Stimulated activated CD4-positive, alpha-beta T cell treated with anti-CD3 and anti-CD28 coated beads, Interleukin-1b, Interleukin-23, amount 100 ng/mL, for 24 hours (primary cell): ENCODE data around the gene TRUB1.
"Not testable (repeated sequence)": the region's sequence is repeated elsewhere in the genome, so short reads cannot be mapped to it uniquely, and the experiment has no call there.

Source experiments
- DNase-seq, 4 experiments: peaks; one replicate each; pipeline ENCODE4 v3.0.0-alpha.2; 2020; ENCODE audit warnings: low read depth in 4 of 4, low spot score in 1 of 4

The TRUB1 gene

GRCh38 chr10:114937962-114938855 is at the start of gene TRUB1:
TSS of gene TRUB1 (plus strand) at chr10:114938195. CDS start at chr10:114938254, 59 bp downstream.
- peak; percentile 70 to 83 (median 78) for DNase-seq

- DNase-seq, result no peak
Measured at GRCh38 chr10:114893251-114893650, 44.7 kb upstream of the TRUB1 start.

- no peak for DNase-seq
Measured at GRCh38 chr10:114894911-114895310, 43.1 kb upstream of the TRUB1 start.

GRCh38 chr10:114897011-114897410 is 41.0 kb upstream of the TRUB1 start:
- DNase-seq, result not testable (repeated sequence)

- no peak for DNase-seq
Measured at GRCh38 chr10:114897593-114897992, 40.4 kb upstream of the TRUB1 start.

GRCh38 chr10:114899982-114900381 is 38.0 kb upstream of the TRUB1 start:
- DNase-seq, result no peak

- DNase-seq, result no peak
Measured at GRCh38 chr10:114900658-114901057, 37.3 kb upstream of the TRUB1 start.

GRCh38 chr10:114902151-114902550 is 35.8 kb upstream of the TRUB1 start:
- DNase-seq, result no peak

GRCh38 chr10:114905450-114905849 is 32.5 kb upstream of the TRUB1 start:
- DNase-seq, result no peak

- DNase-seq, result no peak
Measured at GRCh38 chr10:114906981-114907380, 31.0 kb upstream of the TRUB1 start.

GRCh38 chr10:114908896-114909295 is 29.1 kb upstream of the TRUB1 start:
- DNase-seq, result no peak

- no peak for DNase-seq
Measured at GRCh38 chr10:114911052-114911711, 26.8 kb upstream of the TRUB1 start.

- no peak for DNase-seq
Measured at GRCh38 chr10:114911801-114912469, 26.1 kb upstream of the TRUB1 start.

- no peak for DNase-seq
Measured at GRCh38 chr10:114912470-114912859, 25.5 kb upstream of the TRUB1 start.

- no peak for DNase-seq
Measured at GRCh38 chr10:114914560-114914959, 23.4 kb upstream of the TRUB1 start.

GRCh38 chr10:114915294-114915693 is 22.7 kb upstream of the TRUB1 start:
- no peak for DNase-seq

- DNase-seq, result no peak
Measured at GRCh38 chr10:114916653-114917052, 21.3 kb upstream of the TRUB1 start.

GRCh38 chr10:114917459-114917858 is 20.5 kb upstream of the TRUB1 start:
- DNase-seq, result no peak

GRCh38 chr10:114917927-114918672 is 19.9 kb upstream of the TRUB1 start:
- DNase-seq, result no peak

GRCh38 chr10:114920459-114920858 is 17.5 kb upstream of the TRUB1 start:
- DNase-seq, result no peak

GRCh38 chr10:114922003-114922402 is 16.0 kb upstream of the TRUB1 start:
- DNase-seq, result no peak
